H1 (cell line): ENCODE data around the gene DIPK1A. TPM values are rescaled to one million over a fixed set of nuclear protein-coding genes. Genes with fewer than 3 reads are reported as not detected.

Experiments
- BCL11A ChIP-seq, 2 experiments: IDR thresholded peaks; one replicate each; pipeline ENCODE4 v1.6.1; 2011; ENCODE audit warnings: low read depth in 2 of 2, low read length in 2 of 2, mild to moderate bottlenecking in 2 of 2
- CTCF ChIP-seq, 3 experiments: IDR thresholded peaks; 1 replicate in 2 of 3; 2 replicates in 1 of 3; pipeline versions ENCODE4 v1.5.1 to v1.6.1; 2011; ENCODE audit warnings: low read length in 3 of 3, mild to moderate bottlenecking in 3 of 3, inconsistent platforms in 2 of 3, low read depth in 1 of 3, moderate library complexity in 1 of 3; ENCODE audit not compliant: insufficient read depth in 1 of 3; ENCODE audit errors: control extremely low read depth in 1 of 3
- HDAC2 ChIP-seq, 2 experiments: fragments of 300-600 bp in 1 of 2; sonication (generic) in 1 of 2; IDR thresholded peaks; 2 replicates each; pipeline ENCODE4 v1.6.1; 2011 to 2012; ENCODE audit warnings: low read depth in 2 of 2, low read length in 2 of 2, mild to moderate bottlenecking in 2 of 2, moderate library complexity in 2 of 2, borderline replicate concordance in 1 of 2, inconsistent platforms in 1 of 2
- JUN ChIP-seq: IDR thresholded peaks from 2 replicates; pipeline ENCODE4 v1.6.1; 2011; ENCODE audit warnings: low read depth, mild to moderate bottlenecking, improper control_type of control experiment, low read length
- KDM4A ChIP-seq: IDR thresholded peaks from one replicate; pipeline ENCODE4 v1.7.1; 2012; ENCODE audit warnings: low read depth, mild to moderate bottlenecking, moderate library complexity, low read length, inconsistent platforms; ENCODE audit not compliant: severe bottlenecking
- USF2 ChIP-seq: IDR thresholded peaks from 2 replicates; pipeline ENCODE4 v1.6.1; 2011; ENCODE audit warnings: low read length, improper control_type of control experiment
- polyA plus RNA-seq, 7 experiments: library from polyadenylated mRNA; depleted of rRNA in 3 of 7; stranded (reverse) in 5 of 7; unstranded in 2 of 7; fragments of >200 nt in 5 of 7; fragments of 200-250 nt in 2 of 7; gene quantifications; 1 replicate in 5 of 7; 2 replicates in 1 of 7; 4 replicates in 1 of 7; pipeline versions ENCODE4 v1.2.1 to v1.2.3, GENCODE V29; 2011 to 2013; ENCODE audit warnings: missing spikeins in 2 of 7, mixed read lengths in 2 of 7
- total RNA-seq: library from RNA; stranded (reverse); fragmentation: NEBNext Ultra II Directional; extraction: Animal tissue kit (Norgen Biotek cat#: 25700); gene quantifications from 2 replicates; pipeline ENCODE4 v1.2.1, GENCODE V29; 2021
- TF ChIP-seq, protein P1 (sequence below): fragments of 300-600 bp; sonication (generic); IDR thresholded peaks from 2 replicates; pipeline ENCODE4 v1.7.1; 2012; ENCODE audit warnings: low read length, moderate library complexity, mild to moderate bottlenecking, inconsistent platforms; ENCODE audit not compliant: insufficient replicate concordance

Gene DIPK1A
- total and polyA plus RNA-seq, 2 of the 8 experiments (the other 6 are each of a cell fraction or from before 2014, with no cell fraction given) = 2.5 to 5.0 TPM

DNA sequence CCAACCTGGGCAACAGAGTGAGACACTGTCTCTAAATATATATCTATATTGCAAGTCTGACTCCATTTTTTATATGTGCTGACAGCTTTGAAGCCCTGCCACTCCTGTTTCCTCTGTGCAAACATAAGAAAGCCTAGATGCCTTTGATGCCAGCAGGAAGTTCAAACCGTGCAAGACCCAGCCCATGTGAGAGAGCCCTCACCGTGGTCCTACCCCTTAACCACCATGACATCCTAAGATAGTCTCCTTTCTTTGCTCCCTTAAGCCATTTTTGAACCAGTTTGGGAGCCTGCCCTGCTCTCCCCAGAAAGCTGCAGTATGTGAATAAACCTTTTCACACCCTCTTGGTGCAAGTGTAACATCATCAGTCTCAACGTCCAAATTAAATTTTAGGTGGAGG is 3.7 kb upstream of the DIPK1A start (continued):
- TF ChIP-seq, protein P1, sequence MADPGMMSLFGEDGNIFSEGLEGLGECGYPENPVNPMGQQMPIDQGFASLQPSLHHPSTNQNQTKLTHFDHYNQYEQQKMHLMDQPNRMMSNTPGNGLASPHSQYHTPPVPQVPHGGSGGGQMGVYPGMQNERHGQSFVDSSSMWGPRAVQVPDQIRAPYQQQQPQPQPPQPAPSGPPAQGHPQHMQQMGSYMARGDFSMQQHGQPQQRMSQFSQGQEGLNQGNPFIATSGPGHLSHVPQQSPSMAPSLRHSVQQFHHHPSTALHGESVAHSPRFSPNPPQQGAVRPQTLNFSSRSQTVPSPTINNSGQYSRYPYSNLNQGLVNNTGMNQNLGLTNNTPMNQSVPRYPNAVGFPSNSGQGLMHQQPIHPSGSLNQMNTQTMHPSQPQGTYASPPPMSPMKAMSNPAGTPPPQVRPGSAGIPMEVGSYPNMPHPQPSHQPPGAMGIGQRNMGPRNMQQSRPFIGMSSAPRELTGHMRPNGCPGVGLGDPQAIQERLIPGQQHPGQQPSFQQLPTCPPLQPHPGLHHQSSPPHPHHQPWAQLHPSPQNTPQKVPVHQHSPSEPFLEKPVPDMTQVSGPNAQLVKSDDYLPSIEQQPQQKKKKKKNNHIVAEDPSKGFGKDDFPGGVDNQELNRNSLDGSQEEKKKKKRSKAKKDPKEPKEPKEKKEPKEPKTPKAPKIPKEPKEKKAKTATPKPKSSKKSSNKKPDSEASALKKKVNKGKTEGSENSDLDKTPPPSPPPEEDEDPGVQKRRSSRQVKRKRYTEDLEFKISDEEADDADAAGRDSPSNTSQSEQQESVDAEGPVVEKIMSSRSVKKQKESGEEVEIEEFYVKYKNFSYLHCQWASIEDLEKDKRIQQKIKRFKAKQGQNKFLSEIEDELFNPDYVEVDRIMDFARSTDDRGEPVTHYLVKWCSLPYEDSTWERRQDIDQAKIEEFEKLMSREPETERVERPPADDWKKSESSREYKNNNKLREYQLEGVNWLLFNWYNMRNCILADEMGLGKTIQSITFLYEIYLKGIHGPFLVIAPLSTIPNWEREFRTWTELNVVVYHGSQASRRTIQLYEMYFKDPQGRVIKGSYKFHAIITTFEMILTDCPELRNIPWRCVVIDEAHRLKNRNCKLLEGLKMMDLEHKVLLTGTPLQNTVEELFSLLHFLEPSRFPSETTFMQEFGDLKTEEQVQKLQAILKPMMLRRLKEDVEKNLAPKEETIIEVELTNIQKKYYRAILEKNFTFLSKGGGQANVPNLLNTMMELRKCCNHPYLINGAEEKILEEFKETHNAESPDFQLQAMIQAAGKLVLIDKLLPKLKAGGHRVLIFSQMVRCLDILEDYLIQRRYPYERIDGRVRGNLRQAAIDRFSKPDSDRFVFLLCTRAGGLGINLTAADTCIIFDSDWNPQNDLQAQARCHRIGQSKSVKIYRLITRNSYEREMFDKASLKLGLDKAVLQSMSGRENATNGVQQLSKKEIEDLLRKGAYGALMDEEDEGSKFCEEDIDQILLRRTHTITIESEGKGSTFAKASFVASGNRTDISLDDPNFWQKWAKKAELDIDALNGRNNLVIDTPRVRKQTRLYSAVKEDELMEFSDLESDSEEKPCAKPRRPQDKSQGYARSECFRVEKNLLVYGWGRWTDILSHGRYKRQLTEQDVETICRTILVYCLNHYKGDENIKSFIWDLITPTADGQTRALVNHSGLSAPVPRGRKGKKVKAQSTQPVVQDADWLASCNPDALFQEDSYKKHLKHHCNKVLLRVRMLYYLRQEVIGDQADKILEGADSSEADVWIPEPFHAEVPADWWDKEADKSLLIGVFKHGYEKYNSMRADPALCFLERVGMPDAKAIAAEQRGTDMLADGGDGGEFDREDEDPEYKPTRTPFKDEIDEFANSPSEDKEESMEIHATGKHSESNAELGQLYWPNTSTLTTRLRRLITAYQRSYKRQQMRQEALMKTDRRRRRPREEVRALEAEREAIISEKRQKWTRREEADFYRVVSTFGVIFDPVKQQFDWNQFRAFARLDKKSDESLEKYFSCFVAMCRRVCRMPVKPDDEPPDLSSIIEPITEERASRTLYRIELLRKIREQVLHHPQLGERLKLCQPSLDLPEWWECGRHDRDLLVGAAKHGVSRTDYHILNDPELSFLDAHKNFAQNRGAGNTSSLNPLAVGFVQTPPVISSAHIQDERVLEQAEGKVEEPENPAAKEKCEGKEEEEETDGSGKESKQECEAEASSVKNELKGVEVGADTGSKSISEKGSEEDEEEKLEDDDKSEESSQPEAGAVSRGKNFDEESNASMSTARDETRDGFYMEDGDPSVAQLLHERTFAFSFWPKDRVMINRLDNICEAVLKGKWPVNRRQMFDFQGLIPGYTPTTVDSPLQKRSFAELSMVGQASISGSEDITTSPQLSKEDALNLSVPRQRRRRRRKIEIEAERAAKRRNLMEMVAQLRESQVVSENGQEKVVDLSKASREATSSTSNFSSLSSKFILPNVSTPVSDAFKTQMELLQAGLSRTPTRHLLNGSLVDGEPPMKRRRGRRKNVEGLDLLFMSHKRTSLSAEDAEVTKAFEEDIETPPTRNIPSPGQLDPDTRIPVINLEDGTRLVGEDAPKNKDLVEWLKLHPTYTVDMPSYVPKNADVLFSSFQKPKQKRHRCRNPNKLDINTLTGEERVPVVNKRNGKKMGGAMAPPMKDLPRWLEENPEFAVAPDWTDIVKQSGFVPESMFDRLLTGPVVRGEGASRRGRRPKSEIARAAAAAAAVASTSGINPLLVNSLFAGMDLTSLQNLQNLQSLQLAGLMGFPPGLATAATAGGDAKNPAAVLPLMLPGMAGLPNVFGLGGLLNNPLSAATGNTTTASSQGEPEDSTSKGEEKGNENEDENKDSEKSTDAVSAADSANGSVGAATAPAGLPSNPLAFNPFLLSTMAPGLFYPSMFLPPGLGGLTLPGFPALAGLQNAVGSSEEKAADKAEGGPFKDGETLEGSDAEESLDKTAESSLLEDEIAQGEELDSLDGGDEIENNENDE = no peak
- TF ChIP-seq HDAC2 (IDR thresholded peaks at IDR 0.05; ENCODE audit: borderline replicate concordance in 1 of 2, low read depth in 2 of 2, low read length in 2 of 2) = no peak
- no peak for TF ChIP-seq CTCF (IDR thresholded peaks at IDR 0.05; ENCODE audit: control extremely low read depth in 1 of 3, insufficient read depth in 1 of 3, low read depth in 1 of 3, low read length in 3 of 3)
- TF ChIP-seq USF2 = no peak
- TF ChIP-seq BCL11A (IDR thresholded peaks at IDR 0.05; ENCODE audit: low read depth in 2 of 2, low read length in 2 of 2) = no peak
- TF ChIP-seq JUN = no peak
- TF ChIP-seq KDM4A = no peak
